Keratinocyte (primary cell): ENCODE results near the gene KCNG2. TPM values are rescaled to one million over a fixed set of nuclear protein-coding genes. Genes with fewer than 3 reads are reported as not detected.

Experiments used
- DNase-seq: peaks from one replicate; pipeline ENCODE4 v3.0.0-alpha.2; 2011; ENCODE audit warnings: low read depth, missing footprints, low spot score
- FAIRE-seq: peaks from 2 replicates; lab custom pipeline; 2011; peaks lifted over from hg19 to GRCh38; lab: Jason Lieb, UNC
- H2AFZ ChIP-seq: 2 replicates; pipeline ENCODE4 v1.6.0; 2012; ENCODE audit warnings: low read length, control low read depth, inconsistent platforms; ENCODE audit not compliant: control insufficient read depth
- H3K27ac ChIP-seq: 2 replicates; pipeline ENCODE4 v1.5.1; 2011; ENCODE audit warnings: low read length; ENCODE audit not compliant: control insufficient read depth, insufficient read depth
- H3K27me3 ChIP-seq: 3 replicates; pipeline ENCODE4 v1.6.0; 2011; ENCODE audit warnings: low read length; ENCODE audit not compliant: control insufficient read depth, insufficient read depth; ENCODE audit errors: extremely low read depth
- H3K36me3 ChIP-seq, 2 experiments: 2 replicates in 1 of 2; 3 replicates in 1 of 2; pipeline ENCODE4 v1.5.1; 2011; ENCODE audit warnings: low read length in 2 of 2, mild to moderate bottlenecking in 1 of 2; ENCODE audit not compliant: control insufficient read depth in 2 of 2, insufficient read depth in 2 of 2; ENCODE audit errors: extremely low read depth in 1 of 2
- H3K4me1 ChIP-seq: 3 replicates; pipeline ENCODE4 v1.5.1; 2011; ENCODE audit warnings: low read length; ENCODE audit not compliant: control insufficient read depth, insufficient read depth; ENCODE audit errors: extremely low read depth
- H3K4me2 ChIP-seq: 3 replicates; pipeline ENCODE4 v1.6.0; 2011; ENCODE audit warnings: low read depth, low read length; ENCODE audit not compliant: control insufficient read depth, insufficient read depth; ENCODE audit errors: extremely low read depth
- H3K4me3 ChIP-seq, 3 experiments: fragments of 200-600 bp in 1 of 3; sonication (generic) in 1 of 3; 2 replicates in 2 of 3; 3 replicates in 1 of 3; pipeline ENCODE4 v1.5.1; 2011 to 2016; ENCODE audit warnings: low read length in 3 of 3, mild to moderate bottlenecking in 3 of 3, control low read depth in 2 of 3, inconsistent platforms in 1 of 3, low read depth in 1 of 3, mixed read lengths in 1 of 3, mixed run types in 1 of 3, moderate library complexity in 1 of 3; ENCODE audit not compliant: control insufficient read depth in 2 of 3, insufficient read depth in 2 of 3; ENCODE audit errors: extremely low read depth in 1 of 3
- H3K79me2 ChIP-seq: 2 replicates; pipeline ENCODE4 v1.6.0; 2012; ENCODE audit warnings: low read length; ENCODE audit not compliant: control insufficient read depth, insufficient read depth
- H3K9ac ChIP-seq: 3 replicates; pipeline ENCODE4 v1.6.0; 2011; ENCODE audit warnings: low read length; ENCODE audit not compliant: control insufficient read depth, insufficient read depth; ENCODE audit errors: extremely low read depth
- H3K9me1 ChIP-seq: 3 replicates; pipeline ENCODE4 v1.6.0; 2011; ENCODE audit warnings: low read length; ENCODE audit not compliant: control insufficient read depth, insufficient read depth; ENCODE audit errors: extremely low read depth
- H3K9me3 ChIP-seq: 2 replicates; pipeline ENCODE4 v1.5.1; 2012; ENCODE audit warnings: low read depth, low read length; ENCODE audit not compliant: control insufficient read depth
- H4K20me1 ChIP-seq: 3 replicates; pipeline ENCODE4 v1.6.0; 2011; ENCODE audit warnings: low read length; ENCODE audit not compliant: control insufficient read depth, insufficient read depth; ENCODE audit errors: extremely low read depth
- CTCF ChIP-seq, 3 experiments: IDR thresholded peaks in 1 of 3; conservative IDR thresholded peaks in 1 of 3; optimal IDR thresholded peaks in 1 of 3; 2 replicates in 2 of 3; 3 replicates in 1 of 3; pipeline versions ENCODE3 to v1.5.1; 2011; ENCODE audit warnings: low read length in 3 of 3, mild to moderate bottlenecking in 3 of 3, moderate library complexity in 2 of 3, control low read depth in 1 of 3, inconsistent platforms in 1 of 3; ENCODE audit not compliant: insufficient read depth in 2 of 3; ENCODE audit errors: extremely low read depth in 1 of 3
- EZH2 ChIP-seq: IDR thresholded peaks from one replicate; pipeline ENCODE4 v1.6.1; 2012; ENCODE audit warnings: inconsistent platforms, mild to moderate bottlenecking, low read length, moderate library complexity
- dilution Hi-C: fragments of 300-500 bp; cut with MboI; formaldehyde crosslinking; loops from one replicate; pipeline ENCODE4 v1.7.0; 2020; ENCODE audit warnings: low sequenced_read_pairs; ENCODE audit not compliant: extremely low pct_ligation_motif_present
- polyA plus RNA-seq, 5 experiments: library from polyadenylated mRNA; depleted of rRNA in 3 of 5; stranded (reverse) in 3 of 5; stranded (forward) in 1 of 5; unstranded in 1 of 5; fragments of >200 nt; gene quantifications; 1 replicate in 1 of 5; 2 replicates in 3 of 5; 3 replicates in 1 of 5; pipeline versions ENCODE4 v1.2.1 to v1.2.3, GENCODE V29; 2011 to 2012; ENCODE audit warnings: missing spikeins in 2 of 5, low read depth in 1 of 5, low replicate concordance in 1 of 5

The KCNG2 gene
- polyA plus RNA-seq, 1 donor (not counting 4 experiments of a cell fraction or from before 2014, with no cell fraction given): not detected

- Histone ChIP-seq H3K9me1 (no peaks in the 10 kb centered on the region), H2AFZ (no peak overlapping the region), H3K4me1 (no peaks in the 10 kb centered on the region), H3K79me2 (no peaks in the 10 kb centered on the region), H3K36me3 (no peaks in the 10 kb centered on the region), H4K20me1 (no peaks in the 10 kb centered on the region), H3K27me3 (peaks cover 20% of the 10 kb centered on the region), H3K9me3 (no peaks in the 10 kb centered on the region), H3K9ac (no peak overlapping the region), H3K27ac (no peak overlapping the region), H3K4me2 (no peak overlapping the region), H3K4me3 (no peak overlapping the region)
- dilution Hi-C loops: no loop called here
- DNase-seq (no peak), FAIRE-seq (no peak)
- no peak for TF ChIP-seq EZH2
- no peak for TF ChIP-seq CTCF (optimal IDR thresholded peaks at IDR 0.05 in 1 of 3, IDR thresholded peaks at IDR 0.05 in 1 of 3, conservative IDR thresholded peaks at IDR 0.05 in 1 of 3; ENCODE audit: extremely low read depth in 1 of 3, insufficient read depth in 2 of 3, low read length in 3 of 3)
These were observed 18.0 kb upstream of the KCNG2 start for GRCh38 chr18:79779700-79780190.

GRCh38 chr18:79780547-79780946 lies 17.2 kb upstream of the KCNG2 start:
- H4K20me1 ChIP-seq: no peaks in the 10 kb centered on the region
- dilution Hi-C loops: no loop called here

More at GRCh38 chr18:79780547-79780946, 17.2 kb upstream of the KCNG2 start:
- FAIRE-seq (no peak), DNase-seq (no peak)
- H3K27ac ChIP-seq: no peak overlapping the region
- no peaks in the 10 kb centered on the region for H3K9me3 ChIP-seq
- H2AFZ ChIP-seq: no peak overlapping the region
- H3K9ac ChIP-seq: no peak overlapping the region
- H3K27me3 ChIP-seq: peaks cover 20% of the 10 kb centered on the region
- no peaks in the 10 kb centered on the region for H3K79me2 ChIP-seq
- no peak overlapping the region for H3K4me3 ChIP-seq
- H3K36me3 ChIP-seq: no peaks in the 10 kb centered on the region
- H3K4me1 ChIP-seq: no peaks in the 10 kb centered on the region
- H3K9me1 ChIP-seq: no peaks in the 10 kb centered on the region
- TF ChIP-seq EZH2 (no peak), CTCF (optimal IDR thresholded peaks at IDR 0.05 in 1 of 3, IDR thresholded peaks at IDR 0.05 in 1 of 3, conservative IDR thresholded peaks at IDR 0.05 in 1 of 3; ENCODE audit: extremely low read depth in 1 of 3, insufficient read depth in 2 of 3, low read length in 3 of 3) (no peak)
- H3K4me2 ChIP-seq: no peak overlapping the region
